WTC11 (cell line): ENCODE measurements around the gene CDC25A. TPM values are rescaled to one million over a fixed set of nuclear protein-coding genes. Genes with fewer than 3 reads are reported as not detected.

Experiments
- ATAC-seq: fragments of 200-7000 bp; cut with Tn5 transposase; 2 replicates; pipeline ENCODE4 v1.10.0; 2021; ENCODE audit warnings: mild to moderate bottlenecking, moderate library complexity
- CTCF ChIA-PET: fragments of 300-600 bp; sonication (Branson Sonifier 250); formaldehyde crosslinking; loops from one replicate; lab custom pipeline; 2021; ENCODE audit warnings: antibody characterized with exemption; lab: Charles Lee
- POLR2A ChIA-PET: fragments of 350-600 bp; sonication (Branson Sonifier 250); formaldehyde crosslinking; loops from one replicate; lab custom pipeline; 2021; ENCODE audit warnings: antibody characterized with exemption; lab: Charles Lee
- DNase-seq: peaks from one replicate; pipeline ENCODE4 v3.0.0; 2021; ENCODE audit warnings: low spot score
- H3K27ac Mint-ChIP-seq: 2 replicates; pipeline ENCODE4 v1.8.0; 2021; ENCODE audit warnings: mixed read lengths
- H3K27me3 Mint-ChIP-seq: 2 replicates; pipeline ENCODE4 v1.8.0; 2021; ENCODE audit warnings: low read depth, mild to moderate bottlenecking, moderate library complexity, mixed read lengths
- H3K36me3 Mint-ChIP-seq: 2 replicates; pipeline ENCODE4 v1.8.0; 2021; ENCODE audit warnings: mixed read lengths
- H3K4me1 Mint-ChIP-seq: 2 replicates; pipeline ENCODE4 v1.8.0; 2022; ENCODE audit warnings: mixed read lengths
- H3K4me3 Mint-ChIP-seq: 2 replicates; pipeline ENCODE4 v1.8.0; 2021; ENCODE audit warnings: mild to moderate bottlenecking, moderate library complexity, mixed read lengths
- H3K9me3 Mint-ChIP-seq: 2 replicates; pipeline ENCODE4 v1.8.0; 2021; ENCODE audit warnings: mixed read lengths
- CREB1 ChIP-seq: sonication (generic); formaldehyde crosslinking; IDR thresholded peaks from 2 replicates; pipeline ENCODE4 v1.8.0; 2023; ENCODE audit warnings: mild to moderate bottlenecking, missing genetic modification reagents
- CTCF ChIP-seq: fragments of 200-600 bp; IDR thresholded peaks from 2 replicates; pipeline ENCODE4 v1.8.0; 2022; ENCODE audit warnings: antibody characterized with exemption
- ESRRA ChIP-seq: sonication (generic); formaldehyde crosslinking; IDR thresholded peaks from 2 replicates; pipeline ENCODE4 v1.8.1; 2022; ENCODE audit warnings: mild to moderate bottlenecking, missing genetic modification reagents, borderline replicate concordance
- ETV6 ChIP-seq: sonication (generic); formaldehyde crosslinking; IDR thresholded peaks from 2 replicates; pipeline ENCODE4 v1.8.1; 2022; ENCODE audit warnings: mild to moderate bottlenecking, missing genetic modification reagents
- FOXP4 ChIP-seq: sonication (generic); formaldehyde crosslinking; IDR thresholded peaks from 2 replicates; pipeline ENCODE4 v1.8.0; 2022; ENCODE audit warnings: mild to moderate bottlenecking, missing genetic modification reagents
- MXD4 ChIP-seq: fragments of 250-450 bp; sonication (Bioruptor Pico); IDR thresholded peaks from 2 replicates; pipeline ENCODE4 v1.8.0; 2021; ENCODE audit warnings: mild to moderate bottlenecking, moderate library complexity, borderline replicate concordance
- MYBL2 ChIP-seq: sonication (generic); formaldehyde crosslinking; IDR thresholded peaks from 2 replicates; pipeline ENCODE4 v1.8.1; 2023; ENCODE audit warnings: mild to moderate bottlenecking, moderate library complexity, missing genetic modification reagents
- NFATC4 ChIP-seq: fragments of 250-450 bp; sonication (Bioruptor Pico); IDR thresholded peaks from 2 replicates; pipeline ENCODE4 v1.9.0; 2021; ENCODE audit warnings: mild to moderate bottlenecking
- NR2C2 ChIP-seq: sonication (generic); formaldehyde crosslinking; IDR thresholded peaks from 2 replicates; pipeline ENCODE4 v1.8.0; 2022; ENCODE audit warnings: mild to moderate bottlenecking, missing genetic modification reagents
- RORB ChIP-seq: fragments of 250-450 bp; sonication (Bioruptor Pico); IDR thresholded peaks from 2 replicates; pipeline ENCODE4 v1.9.0; 2021; ENCODE audit warnings: mild to moderate bottlenecking
- TCF7 ChIP-seq: sonication (generic); formaldehyde crosslinking; IDR thresholded peaks from 2 replicates; pipeline ENCODE4 v1.8.0; 2022; ENCODE audit warnings: mild to moderate bottlenecking, low read depth, missing genetic modification reagents, moderate library complexity
- ZBTB21 ChIP-seq: sonication (generic); formaldehyde crosslinking; IDR thresholded peaks from 2 replicates; pipeline ENCODE4 v1.8.1; 2023; ENCODE audit warnings: mild to moderate bottlenecking, missing genetic modification reagents, borderline replicate concordance
- ZNF121 ChIP-seq: sonication (generic); formaldehyde crosslinking; IDR thresholded peaks from 2 replicates; pipeline ENCODE4 v1.8.0; 2023; ENCODE audit warnings: missing genetic modification reagents
- ZNF219 ChIP-seq: sonication (generic); formaldehyde crosslinking; IDR thresholded peaks from 2 replicates; pipeline ENCODE4 v1.8.0; 2023; ENCODE audit warnings: missing genetic modification reagents, mild to moderate bottlenecking, borderline replicate concordance
- ZNF423 ChIP-seq: fragments of 250-450 bp; sonication (Bioruptor Pico); IDR thresholded peaks from 2 replicates; pipeline ENCODE4 v2.1.2; 2022; ENCODE audit warnings: mild to moderate bottlenecking, moderate library complexity
- total RNA-seq: library from RNA; stranded (reverse); gene quantifications from 3 replicates; pipeline ENCODE4 v1.2.3, GENCODE V29; 2021
- TF ChIP-seq, protein P1 (sequence below): sonication (generic); formaldehyde crosslinking; conservative IDR thresholded peaks from 2 replicates; pipeline ENCODE4 v1.8.1; 2023; ENCODE audit warnings: mild to moderate bottlenecking, low read depth, missing genetic modification reagents, moderate library complexity
- TF ChIP-seq, protein P2 (sequence below): sonication (generic); formaldehyde crosslinking; IDR thresholded peaks from 2 replicates; pipeline ENCODE4 v1.8.1; 2023; ENCODE audit warnings: mild to moderate bottlenecking, missing genetic modification reagents, moderate library complexity
- TF ChIP-seq, protein P3 (sequence below): sonication (generic); formaldehyde crosslinking; IDR thresholded peaks from 2 replicates; pipeline ENCODE4 v1.8.1; 2022; ENCODE audit warnings: low read depth, missing genetic modification reagents, borderline replicate concordance

Gene CDC25A
- total RNA-seq, 1 experiment from 2014 or later, result 57.6 TPM

DNA sequence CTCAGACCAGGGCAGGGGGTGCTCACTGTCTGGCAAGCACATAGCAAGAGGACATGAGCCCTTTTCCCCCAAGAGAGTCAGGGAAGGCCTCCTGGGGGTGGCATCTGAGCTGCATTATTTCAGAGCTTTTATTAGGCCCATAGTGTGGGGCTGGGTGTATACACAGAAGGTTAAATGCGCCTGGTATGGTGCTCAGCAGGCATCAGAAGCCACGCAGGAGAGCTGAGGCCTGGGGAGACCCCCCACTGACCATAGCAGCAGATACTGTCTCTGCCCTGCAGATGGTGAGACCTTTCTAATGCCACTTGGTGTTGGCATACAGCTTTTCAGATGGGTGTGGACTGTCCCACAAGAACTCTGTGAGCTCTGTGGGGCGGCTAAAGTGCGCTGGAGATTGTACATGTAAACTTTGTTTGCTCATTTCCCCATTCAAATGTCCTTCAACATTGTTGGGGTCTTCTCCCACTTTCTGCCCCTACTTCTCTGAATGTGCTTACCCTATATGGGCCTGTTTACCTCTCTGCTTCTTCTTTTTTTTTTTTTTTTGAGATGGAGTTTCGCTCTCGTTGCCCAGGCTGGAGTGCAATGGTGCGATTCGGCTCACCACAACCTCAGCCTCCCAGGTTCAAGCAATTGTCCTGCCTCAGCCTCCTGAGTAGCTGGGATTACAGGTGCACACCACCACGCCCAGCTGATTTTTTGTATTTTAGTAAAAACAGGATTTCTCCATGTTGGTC lies 62.2 kb downstream of the CDC25A start:
- peak; percentile 51; the same call in 1 of the 2 replicates for TF ChIP-seq ZNF423
- no peak for TF ChIP-seq TCF7 (CRISPR knock-in tag)
- no peak for TF ChIP-seq FOXP4 (CRISPR knock-in tag)
- TF ChIP-seq NR2C2, result no peak
- TF ChIP-seq ZNF219 (CRISPR knock-in tag), result no peak
- no peak for TF ChIP-seq MYBL2 (CRISPR knock-in tag)
- no peak for TF ChIP-seq CTCF
- no peak for TF ChIP-seq ZNF121 (CRISPR knock-in tag)
- ChIA-PET POLR2A (no interaction called here), CTCF (interaction anchor here (1.8 kb wide), 1 partner anchor 25 kb away, joined by 11 read pairs; no protein-coding TSS in a partner anchor)
- ATAC-seq (no peak), DNase-seq (no peak)
- no peak overlapping the region for H3K4me3 Mint-ChIP-seq
- peaks cover 7% of the 10 kb centered on the region for H3K4me1 Mint-ChIP-seq
- no peaks in the 10 kb centered on the region for H3K27me3 Mint-ChIP-seq
- H3K27ac Mint-ChIP-seq, result no peak overlapping the region
- H3K9me3 Mint-ChIP-seq, result no peaks in the 10 kb centered on the region
- no peaks in the 10 kb centered on the region for H3K36me3 Mint-ChIP-seq

DNA sequence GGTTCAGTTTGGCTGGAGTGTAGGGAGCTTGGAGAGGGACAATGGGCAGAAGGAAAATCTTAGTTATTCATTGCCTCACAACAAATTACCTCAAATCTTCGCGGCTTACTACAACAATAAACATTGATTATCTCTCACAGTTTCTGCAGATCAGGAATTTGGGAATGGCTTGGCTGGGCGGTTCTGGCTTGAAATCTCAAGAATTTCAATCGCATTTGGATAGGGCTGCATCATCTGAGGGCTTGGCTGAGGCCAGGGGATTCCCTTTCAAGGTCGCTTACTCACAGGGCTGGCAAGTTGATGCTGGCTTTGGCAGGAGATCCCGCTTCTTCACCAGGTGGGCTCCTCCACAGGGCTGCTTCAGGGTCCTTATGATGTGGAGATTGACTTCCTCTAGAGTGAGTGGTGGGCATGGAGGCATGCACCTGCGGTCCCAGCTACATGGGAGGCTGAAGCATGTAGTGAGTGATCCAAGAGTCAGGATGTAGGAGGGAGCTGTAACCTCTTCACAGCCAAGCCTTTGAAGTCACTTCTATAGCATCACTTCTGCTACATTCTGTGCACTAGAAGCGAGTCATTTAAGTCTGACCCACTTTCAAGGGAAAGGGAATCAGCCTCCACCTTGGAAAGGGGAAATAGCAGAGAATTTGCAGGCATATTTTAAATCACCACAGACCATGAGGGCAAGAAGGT lies 63.1 kb downstream of the CDC25A start:
- ChIA-PET POLR2A (no interaction called here), CTCF (interaction anchor here (0.6 to 2.5 kb wide), 5 partner anchors 26 to 288 kb away, joined by 3 to 11 read pairs (median 4); no protein-coding TSS in a partner anchor)
- H3K4me1 Mint-ChIP-seq, result peaks cover 12% of the 10 kb centered on the region
- ATAC-seq (peak; percentile 56), DNase-seq (no peak)
- no peak overlapping the region for H3K27ac Mint-ChIP-seq
- no peaks in the 10 kb centered on the region for H3K9me3 Mint-ChIP-seq
- no peaks in the 10 kb centered on the region for H3K27me3 Mint-ChIP-seq
- no peaks in the 10 kb centered on the region for H3K36me3 Mint-ChIP-seq
- no peak for TF ChIP-seq ESRRA (CRISPR knock-in tag)
- TF ChIP-seq, protein P1, sequence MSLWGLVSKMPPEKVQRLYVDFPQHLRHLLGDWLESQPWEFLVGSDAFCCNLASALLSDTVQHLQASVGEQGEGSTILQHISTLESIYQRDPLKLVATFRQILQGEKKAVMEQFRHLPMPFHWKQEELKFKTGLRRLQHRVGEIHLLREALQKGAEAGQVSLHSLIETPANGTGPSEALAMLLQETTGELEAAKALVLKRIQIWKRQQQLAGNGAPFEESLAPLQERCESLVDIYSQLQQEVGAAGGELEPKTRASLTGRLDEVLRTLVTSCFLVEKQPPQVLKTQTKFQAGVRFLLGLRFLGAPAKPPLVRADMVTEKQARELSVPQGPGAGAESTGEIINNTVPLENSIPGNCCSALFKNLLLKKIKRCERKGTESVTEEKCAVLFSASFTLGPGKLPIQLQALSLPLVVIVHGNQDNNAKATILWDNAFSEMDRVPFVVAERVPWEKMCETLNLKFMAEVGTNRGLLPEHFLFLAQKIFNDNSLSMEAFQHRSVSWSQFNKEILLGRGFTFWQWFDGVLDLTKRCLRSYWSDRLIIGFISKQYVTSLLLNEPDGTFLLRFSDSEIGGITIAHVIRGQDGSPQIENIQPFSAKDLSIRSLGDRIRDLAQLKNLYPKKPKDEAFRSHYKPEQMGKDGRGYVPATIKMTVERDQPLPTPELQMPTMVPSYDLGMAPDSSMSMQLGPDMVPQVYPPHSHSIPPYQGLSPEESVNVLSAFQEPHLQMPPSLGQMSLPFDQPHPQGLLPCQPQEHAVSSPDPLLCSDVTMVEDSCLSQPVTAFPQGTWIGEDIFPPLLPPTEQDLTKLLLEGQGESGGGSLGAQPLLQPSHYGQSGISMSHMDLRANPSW (CRISPR knock-in tag), result no peak
- no peak for TF ChIP-seq ETV6 (CRISPR knock-in tag)
- no peak for TF ChIP-seq MYBL2 (CRISPR knock-in tag)
- TF ChIP-seq NFATC4 (CRISPR knock-in tag), result no peak
- no peak for TF ChIP-seq NR2C2
- H3K4me3 Mint-ChIP-seq, result no peak overlapping the region

- POLR2A ChIA-PET, result interaction anchor here (0.7 kb wide), 1 partner anchor 85 kb away, joined by 12 read pairs; no protein-coding TSS in a partner anchor
- no peak for TF ChIP-seq CREB1 (CRISPR knock-in tag)
- TF ChIP-seq, protein P2, sequence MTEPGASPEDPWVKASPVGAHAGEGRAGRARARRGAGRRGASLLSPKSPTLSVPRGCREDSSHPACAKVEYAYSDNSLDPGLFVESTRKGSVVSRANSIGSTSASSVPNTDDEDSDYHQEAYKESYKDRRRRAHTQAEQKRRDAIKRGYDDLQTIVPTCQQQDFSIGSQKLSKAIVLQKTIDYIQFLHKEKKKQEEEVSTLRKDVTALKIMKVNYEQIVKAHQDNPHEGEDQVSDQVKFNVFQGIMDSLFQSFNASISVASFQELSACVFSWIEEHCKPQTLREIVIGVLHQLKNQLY (CRISPR knock-in tag), result no peak
- TF ChIP-seq MXD4 (CRISPR knock-in tag), result no peak
- no peak for TF ChIP-seq RORB (CRISPR knock-in tag)
- TF ChIP-seq ZBTB21 (CRISPR knock-in tag), result no peak
- TF ChIP-seq, protein P3, sequence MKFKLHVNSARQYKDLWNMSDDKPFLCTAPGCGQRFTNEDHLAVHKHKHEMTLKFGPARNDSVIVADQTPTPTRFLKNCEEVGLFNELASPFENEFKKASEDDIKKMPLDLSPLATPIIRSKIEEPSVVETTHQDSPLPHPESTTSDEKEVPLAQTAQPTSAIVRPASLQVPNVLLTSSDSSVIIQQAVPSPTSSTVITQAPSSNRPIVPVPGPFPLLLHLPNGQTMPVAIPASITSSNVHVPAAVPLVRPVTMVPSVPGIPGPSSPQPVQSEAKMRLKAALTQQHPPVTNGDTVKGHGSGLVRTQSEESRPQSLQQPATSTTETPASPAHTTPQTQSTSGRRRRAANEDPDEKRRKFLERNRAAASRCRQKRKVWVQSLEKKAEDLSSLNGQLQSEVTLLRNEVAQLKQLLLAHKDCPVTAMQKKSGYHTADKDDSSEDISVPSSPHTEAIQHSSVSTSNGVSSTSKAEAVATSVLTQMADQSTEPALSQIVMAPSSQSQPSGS (CRISPR knock-in tag), result no peak
These were observed 64.9 kb downstream of the CDC25A start for GRCh38 chr3:48123346-48123745.

More at GRCh38 chr3:48123346-48123745, 64.9 kb downstream of the CDC25A start:
- Mint-ChIP-seq H3K4me1 (peaks cover 15% of the 10 kb centered on the region), H3K27me3 (no peaks in the 10 kb centered on the region), H3K27ac (no peak overlapping the region), H3K9me3 (no peaks in the 10 kb centered on the region), H3K4me3 (no peak overlapping the region), H3K36me3 (no peaks in the 10 kb centered on the region)
- ATAC-seq, result no peak
- CTCF ChIA-PET, result interaction anchor here (0.7 to 2.5 kb wide), 5 partner anchors 28 to 286 kb away, joined by 3 to 7 read pairs (median 6); no protein-coding TSS in a partner anchor
- no peak for DNase-seq
